ENCODE data around the gene PPM1F.

- TF ChIP-seq CTCF (IDR thresholded peaks at IDR 0.05) (no peak), EZH2 (IDR thresholded peaks at IDR 0.05; ENCODE audit: borderline replicate concordance, insufficient read depth, low read depth, low read length, poor library complexity, severe bottlenecking) (no peak)
Measured at GRCh38 chr22:21961886-21962654, 9.4 kb upstream of the PPM1F start.

All from B cell (primary cell).